Osteocyte (in vitro differentiated cells): ENCODE results near the gene GNB2. TPM values are rescaled to one million over a fixed set of nuclear protein-coding genes. Genes with fewer than 3 reads are reported as not detected.

Source experiments
- DNase-seq: peaks from one replicate; pipeline ENCODE4 v3.0.0; 2021; ENCODE audit warnings: mixed read lengths; ENCODE audit not compliant: unreplicated experiment; ENCODE audit errors: extremely low spot score
- H3K27ac Mint-ChIP-seq: one replicate; pipeline ENCODE4 v1.8.0; 2021; ENCODE audit warnings: mild to moderate bottlenecking, mixed read lengths; ENCODE audit not compliant: unreplicated experiment
- H3K27me3 Mint-ChIP-seq: one replicate; pipeline ENCODE4 v1.8.0; 2021; ENCODE audit warnings: mixed read lengths; ENCODE audit not compliant: unreplicated experiment
- H3K36me3 Mint-ChIP-seq: one replicate; pipeline ENCODE4 v1.8.0; 2021; ENCODE audit warnings: mixed read lengths; ENCODE audit not compliant: unreplicated experiment
- H3K4me1 Mint-ChIP-seq: one replicate; pipeline ENCODE4 v1.8.0; 2021; ENCODE audit warnings: mixed read lengths; ENCODE audit not compliant: unreplicated experiment
- H3K4me3 Mint-ChIP-seq: one replicate; pipeline ENCODE4 v1.8.0; 2021; ENCODE audit warnings: mild to moderate bottlenecking, moderate library complexity, mixed read lengths; ENCODE audit not compliant: unreplicated experiment
- H3K9me3 Mint-ChIP-seq: one replicate; pipeline ENCODE4 v1.8.0; 2021; ENCODE audit warnings: mixed read lengths; ENCODE audit not compliant: unreplicated experiment
- CTCF ChIP-seq: fragments of 200-600 bp; sonication (generic); IDR thresholded peaks from 2 replicates; pipeline ENCODE4 v1.5.0; 2021; ENCODE audit warnings: antibody characterized with exemption, mild to moderate bottlenecking, moderate library complexity
- total RNA-seq: library from RNA; stranded (reverse); gene quantifications from 2 replicates; pipeline ENCODE4 v1.2.1, GENCODE V29; 2021

GNB2 gene
- total RNA-seq, 1 donor from 2014 or later = 229 TPM

- no peaks in the 10 kb centered on the region for H3K9me3 Mint-ChIP-seq
- no peak overlapping the region for H3K4me3 Mint-ChIP-seq
- DNase-seq = no peak
- H3K27ac Mint-ChIP-seq = no peak overlapping the region
- peaks cover 2% of the 10 kb centered on the region for H3K27me3 Mint-ChIP-seq
- peak; percentile 36 for TF ChIP-seq CTCF
- peaks cover 11% of the 10 kb centered on the region for H3K4me1 Mint-ChIP-seq
- no peaks in the 10 kb centered on the region for H3K36me3 Mint-ChIP-seq
These were observed 44.3 kb upstream of the GNB2 start for GRCh38 chr7:100629117-100629716.

- TF ChIP-seq CTCF = no peak
- Mint-ChIP-seq H3K27me3 (peaks cover 6% of the 10 kb centered on the region), H3K27ac (no peak overlapping the region), H3K9me3 (no peaks in the 10 kb centered on the region), H3K4me1 (peaks cover 10% of the 10 kb centered on the region), H3K4me3 (no peak overlapping the region), H3K36me3 (no peaks in the 10 kb centered on the region)
- DNase-seq = no peak
These were observed 43.5 kb upstream of the GNB2 start for GRCh38 chr7:100630066-100630465.

- DNase-seq = no peak
- peak overlapping the region; percentile 76 for H3K4me3 Mint-ChIP-seq
- H3K27ac Mint-ChIP-seq = no peak overlapping the region
- H3K9me3 Mint-ChIP-seq = no peaks in the 10 kb centered on the region
- TF ChIP-seq CTCF = peak; percentile 44
- H3K4me1 Mint-ChIP-seq = peaks cover 2% of the 10 kb centered on the region
- H3K36me3 Mint-ChIP-seq = no peaks in the 10 kb centered on the region
- H3K27me3 Mint-ChIP-seq = peaks cover 11% of the 10 kb centered on the region
These were observed 40.4 kb upstream of the GNB2 start for GRCh38 chr7:100632951-100633717.

GRCh38 chr7:100639995-100640516 lies 33.5 kb upstream of the GNB2 start:
- no peak overlapping the region for H3K27ac Mint-ChIP-seq
- peaks cover 13% of the 10 kb centered on the region for H3K27me3 Mint-ChIP-seq
- no peak for DNase-seq
- H3K4me1 Mint-ChIP-seq = no peaks in the 10 kb centered on the region
- no peak overlapping the region for H3K4me3 Mint-ChIP-seq
- no peaks in the 10 kb centered on the region for H3K36me3 Mint-ChIP-seq
- H3K9me3 Mint-ChIP-seq = no peaks in the 10 kb centered on the region
- no peak for TF ChIP-seq CTCF
